SH-SY5Y (cell line): ENCODE measurements around the gene DST.

ENCODE experiments used
- GATA2 ChIP-seq: IDR thresholded peaks from 2 replicates; pipeline ENCODE4 v1.6.1; 2011; ENCODE audit warnings: mild to moderate bottlenecking, low read depth, low read length
- GATA3 ChIP-seq: IDR thresholded peaks from 2 replicates; pipeline ENCODE4 v1.6.1; 2011; ENCODE audit warnings: low read depth, mild to moderate bottlenecking, low read length, moderate library complexity

DST gene

GRCh38 chr6:56652231-56652630 lies 9.5 kb upstream of the DST start:
- TF ChIP-seq GATA2: no peak
- no peak for TF ChIP-seq GATA3

- TF ChIP-seq GATA2: no peak
- no peak for TF ChIP-seq GATA3
Observed at GRCh38 chr6:56650191-56650590, 7.5 kb upstream of the DST start.

GRCh38 chr6:56649782-56650181 lies 7.1 kb upstream of the DST start:
- TF ChIP-seq GATA3: no peak
- TF ChIP-seq GATA2: no peak

- no peak for TF ChIP-seq GATA3
- no peak for TF ChIP-seq GATA2
Observed at GRCh38 chr6:56649053-56649769, 6.5 kb upstream of the DST start.

- TF ChIP-seq GATA3 (no peak), GATA2 (no peak)
Observed at GRCh38 chr6:56647172-56647762, 4.6 kb upstream of the DST start.

GRCh38 chr6:56644366-56644765 lies 1.7 kb upstream of the DST start:
- no peak for TF ChIP-seq GATA3
- no peak for TF ChIP-seq GATA2

- TF ChIP-seq GATA3 (no peak), GATA2 (no peak)
Observed at GRCh38 chr6:56643379-56644089, 845 bp upstream of the DST start.

- no peak for TF ChIP-seq GATA2
Observed at GRCh38 chr6:56640374-56640773, 2.3 kb downstream of the DST start.

GRCh38 chr6:56638760-56639159 lies 3.9 kb downstream of the DST start:
- TF ChIP-seq GATA3 (no peak), GATA2 (no peak)

- TF ChIP-seq GATA2: no peak
- no peak for TF ChIP-seq GATA3
Observed at GRCh38 chr6:56637640-56638039, 5.0 kb downstream of the DST start.

- TF ChIP-seq GATA3: no peak
- TF ChIP-seq GATA2: no peak
Observed at GRCh38 chr6:56628105-56628504, 14.6 kb downstream of the DST start.

GRCh38 chr6:56625356-56625755 lies 17.3 kb downstream of the DST start:
- TF ChIP-seq GATA2 (no peak), GATA3 (no peak)

GRCh38 chr6:56624728-56625069 lies 18.0 kb downstream of the DST start:
- TF ChIP-seq GATA3 (no peak), GATA2 (no peak)

- no peak for TF ChIP-seq GATA2
- no peak for TF ChIP-seq GATA3
Observed at GRCh38 chr6:56624046-56624727, 18.5 kb downstream of the DST start.
